ENCODE results near the gene C1RL. TPM values are rescaled to one million over a fixed set of nuclear protein-coding genes. Genes with fewer than 3 reads are reported as not detected.

The C1RL gene
- total and polyA plus RNA-seq, 2 experiments from 2014 or later, result 26.4 to 64.5 TPM

DNA sequence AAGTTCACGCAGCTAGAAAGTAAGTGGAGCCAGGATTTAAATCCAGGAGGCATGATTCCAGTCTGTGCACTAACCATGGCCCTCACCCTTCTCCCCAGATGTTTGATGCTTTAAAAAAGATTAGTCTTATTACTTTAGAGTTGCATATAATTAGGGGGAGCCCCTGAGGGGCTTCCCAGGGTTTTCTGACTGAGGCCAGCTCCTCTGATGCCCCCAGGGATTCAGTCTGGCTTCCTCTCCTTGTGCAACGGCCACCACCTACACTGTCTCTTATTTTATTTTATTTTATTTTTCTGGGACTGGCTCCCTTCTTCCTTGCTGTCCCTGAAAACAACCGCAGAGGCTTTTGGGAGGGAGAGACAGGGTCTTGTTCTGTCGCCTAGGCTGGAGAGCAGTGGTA is 43.8 kb upstream of the C1RL start:
- no peak overlapping the region for H3K4me2 ChIP-seq
- H3K36me3 ChIP-seq (replicated peaks; ENCODE audit: insufficient read depth, low read depth), result no peaks in the 10 kb centered on the region
- no peak for TF ChIP-seq EZH2 (IDR thresholded peaks at IDR 0.05; ENCODE audit: borderline replicate concordance)
- no peak for TF ChIP-seq EZH2phosphoT487 (IDR thresholded peaks at IDR 0.05; ENCODE audit: low read depth, severe bottlenecking, unreplicated experiment)
- TF ChIP-seq, protein P1, sequence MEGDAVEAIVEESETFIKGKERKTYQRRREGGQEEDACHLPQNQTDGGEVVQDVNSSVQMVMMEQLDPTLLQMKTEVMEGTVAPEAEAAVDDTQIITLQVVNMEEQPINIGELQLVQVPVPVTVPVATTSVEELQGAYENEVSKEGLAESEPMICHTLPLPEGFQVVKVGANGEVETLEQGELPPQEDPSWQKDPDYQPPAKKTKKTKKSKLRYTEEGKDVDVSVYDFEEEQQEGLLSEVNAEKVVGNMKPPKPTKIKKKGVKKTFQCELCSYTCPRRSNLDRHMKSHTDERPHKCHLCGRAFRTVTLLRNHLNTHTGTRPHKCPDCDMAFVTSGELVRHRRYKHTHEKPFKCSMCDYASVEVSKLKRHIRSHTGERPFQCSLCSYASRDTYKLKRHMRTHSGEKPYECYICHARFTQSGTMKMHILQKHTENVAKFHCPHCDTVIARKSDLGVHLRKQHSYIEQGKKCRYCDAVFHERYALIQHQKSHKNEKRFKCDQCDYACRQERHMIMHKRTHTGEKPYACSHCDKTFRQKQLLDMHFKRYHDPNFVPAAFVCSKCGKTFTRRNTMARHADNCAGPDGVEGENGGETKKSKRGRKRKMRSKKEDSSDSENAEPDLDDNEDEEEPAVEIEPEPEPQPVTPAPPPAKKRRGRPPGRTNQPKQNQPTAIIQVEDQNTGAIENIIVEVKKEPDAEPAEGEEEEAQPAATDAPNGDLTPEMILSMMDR (IDR thresholded peaks at IDR 0.05; ENCODE audit: poor library complexity), result no peak
- no peak overlapping the region for H3K27ac ChIP-seq
- no peaks in the 10 kb centered on the region for H3K9me2 ChIP-seq (replicated peaks; ENCODE audit: insufficient read depth)
- no peaks in the 10 kb centered on the region for H3K4me1 ChIP-seq (ENCODE audit: insufficient read depth)
- H3K27me3 ChIP-seq, result no peaks in the 10 kb centered on the region
- no peak for DNase-seq (ENCODE audit: low spot score)
- H3K79me2 ChIP-seq, result no peaks in the 10 kb centered on the region
- H2AFZ ChIP-seq, result no peak overlapping the region
- no peaks in the 10 kb centered on the region for H4K20me1 ChIP-seq (ENCODE audit: insufficient read depth, poor library complexity, severe bottlenecking)
- 96% methylated on average over 4 of the region's 4 CpGs for WGBS (ENCODE audit: low lambda C conversion rate, missing lambda C conversion rate)
- no peaks in the 10 kb centered on the region for H3K9me3 ChIP-seq (ENCODE audit: low read depth)
- no peak overlapping the region for H3K4me3 ChIP-seq

DNA sequence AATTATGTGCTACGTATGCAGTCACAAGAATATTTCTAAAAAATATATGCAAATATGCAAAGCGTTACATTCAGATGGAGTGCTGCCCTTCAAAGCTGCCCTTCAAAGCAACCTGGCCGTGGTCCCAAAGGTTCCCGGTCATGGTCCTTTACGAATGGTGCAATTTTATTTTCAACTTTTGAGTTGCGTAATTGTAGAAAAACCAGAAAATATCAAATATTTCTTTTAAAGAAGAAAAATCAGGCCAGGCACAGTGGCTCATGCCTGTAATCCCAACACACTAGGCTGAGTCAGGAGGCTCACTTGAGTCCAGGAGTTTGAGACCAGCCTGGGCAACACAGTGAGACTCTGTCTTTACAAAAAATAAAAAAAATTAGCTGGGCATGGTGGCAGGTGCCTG is 42.5 kb upstream of the C1RL start:
- WGBS (ENCODE audit: low lambda C conversion rate, missing lambda C conversion rate), result 98% methylated on average over 6 of the region's 6 CpGs

DNA sequence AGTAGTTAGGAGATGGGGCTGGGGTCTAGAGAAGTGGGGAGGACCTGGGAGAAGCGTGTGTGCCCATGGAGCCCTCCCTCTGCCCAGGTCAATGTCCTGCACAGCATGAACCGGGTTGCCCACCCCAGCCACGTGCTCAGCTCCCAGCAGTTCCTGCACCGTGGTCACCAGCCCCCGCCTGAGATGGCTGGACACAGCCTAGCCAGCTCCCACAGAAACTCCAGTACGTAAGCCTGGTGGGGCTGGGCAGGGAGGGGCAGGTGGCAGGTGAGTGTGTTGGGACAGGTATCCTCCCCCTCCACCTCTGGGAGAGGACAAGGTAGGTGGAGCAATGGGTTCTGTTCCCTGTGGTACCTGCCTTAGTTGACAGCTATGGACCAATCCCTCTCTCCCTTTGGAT is 41.8 kb upstream of the C1RL start:
- Histone ChIP-seq H3K27ac (no peak overlapping the region), H3K4me3 (no peak overlapping the region), H3K4me1 (ENCODE audit: insufficient read depth) (no peaks in the 10 kb centered on the region), H3K36me3 (replicated peaks; ENCODE audit: insufficient read depth, low read depth) (no peaks in the 10 kb centered on the region), H3K9me3 (ENCODE audit: low read depth) (no peaks in the 10 kb centered on the region), H2AFZ (no peak overlapping the region), H3K9me2 (replicated peaks; ENCODE audit: insufficient read depth) (no peaks in the 10 kb centered on the region), H3K4me2 (no peak overlapping the region), H3K27me3 (no peaks in the 10 kb centered on the region), H4K20me1 (ENCODE audit: insufficient read depth, poor library complexity, severe bottlenecking) (no peaks in the 10 kb centered on the region), H3K79me2 (no peaks in the 10 kb centered on the region)
- WGBS (ENCODE audit: low lambda C conversion rate, missing lambda C conversion rate), result 95% methylated on average over 5 of the region's 6 CpGs
- TF ChIP-seq EZH2 (IDR thresholded peaks at IDR 0.05; ENCODE audit: borderline replicate concordance) (no peak), EZH2phosphoT487 (IDR thresholded peaks at IDR 0.05; ENCODE audit: low read depth, severe bottlenecking, unreplicated experiment) (no peak)
- TF ChIP-seq, protein P1 (IDR thresholded peaks at IDR 0.05; ENCODE audit: poor library complexity), result no peak
- DNase-seq (ENCODE audit: low spot score), result no peak

More for the DNA sequence above, 42.5 kb upstream of the C1RL start:
- no peak overlapping the region for H3K4me2 ChIP-seq
- no peaks in the 10 kb centered on the region for H3K9me3 ChIP-seq (ENCODE audit: low read depth)
- no peak for DNase-seq (ENCODE audit: low spot score)
- no peaks in the 10 kb centered on the region for H3K9me2 ChIP-seq (replicated peaks; ENCODE audit: insufficient read depth)
- H3K4me1 ChIP-seq (ENCODE audit: insufficient read depth), result no peaks in the 10 kb centered on the region
- no peak overlapping the region for H3K27ac ChIP-seq
- TF ChIP-seq EZH2phosphoT487 (IDR thresholded peaks at IDR 0.05; ENCODE audit: low read depth, severe bottlenecking, unreplicated experiment) (no peak), EZH2 (IDR thresholded peaks at IDR 0.05; ENCODE audit: borderline replicate concordance) (no peak)
- TF ChIP-seq, protein P1 (IDR thresholded peaks at IDR 0.05; ENCODE audit: poor library complexity), result no peak
- H3K36me3 ChIP-seq (replicated peaks; ENCODE audit: insufficient read depth, low read depth), result no peaks in the 10 kb centered on the region
- H3K27me3 ChIP-seq, result no peaks in the 10 kb centered on the region
- no peak overlapping the region for H3K4me3 ChIP-seq
- H4K20me1 ChIP-seq (ENCODE audit: insufficient read depth, poor library complexity, severe bottlenecking), result no peaks in the 10 kb centered on the region
- no peak overlapping the region for H2AFZ ChIP-seq
- no peaks in the 10 kb centered on the region for H3K79me2 ChIP-seq

DNA sequence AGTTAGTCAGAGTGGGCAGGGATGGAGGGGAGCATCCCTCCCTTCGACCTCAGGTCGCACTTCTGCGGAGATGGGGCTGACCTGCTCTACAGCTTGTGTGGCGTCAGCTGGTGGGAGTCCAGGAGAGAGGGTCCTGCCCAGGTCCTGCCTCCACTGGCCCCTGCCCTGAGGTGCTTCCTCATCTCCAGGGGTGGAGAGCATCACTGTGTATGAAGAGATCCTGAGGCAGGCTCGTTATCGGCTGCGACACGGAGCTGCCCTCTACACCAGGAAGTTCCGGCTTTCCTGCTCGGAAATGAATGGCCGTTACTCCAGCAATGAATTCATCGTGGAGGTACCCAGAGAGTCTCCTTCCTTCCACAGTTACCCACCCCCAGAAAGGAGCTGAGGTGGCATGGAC is 41.3 kb upstream of the C1RL start:
- no peaks in the 10 kb centered on the region for H3K9me2 ChIP-seq (replicated peaks; ENCODE audit: insufficient read depth)
- no peaks in the 10 kb centered on the region for H3K4me1 ChIP-seq (ENCODE audit: insufficient read depth)
- H4K20me1 ChIP-seq (ENCODE audit: insufficient read depth, poor library complexity, severe bottlenecking), result no peaks in the 10 kb centered on the region
- WGBS (ENCODE audit: low lambda C conversion rate, missing lambda C conversion rate), result 97% methylated on average over 12 of the region's 12 CpGs
- no peak for DNase-seq (ENCODE audit: low spot score)
- H3K79me2 ChIP-seq, result no peaks in the 10 kb centered on the region
- H2AFZ ChIP-seq, result no peak overlapping the region
- no peaks in the 10 kb centered on the region for H3K36me3 ChIP-seq (replicated peaks; ENCODE audit: insufficient read depth, low read depth)
- H3K4me3 ChIP-seq, result no peak overlapping the region
- H3K27ac ChIP-seq, result no peak overlapping the region
- H3K27me3 ChIP-seq, result no peaks in the 10 kb centered on the region
- TF ChIP-seq EZH2 (IDR thresholded peaks at IDR 0.05; ENCODE audit: borderline replicate concordance) (no peak), EZH2phosphoT487 (IDR thresholded peaks at IDR 0.05; ENCODE audit: low read depth, severe bottlenecking, unreplicated experiment) (no peak)
- TF ChIP-seq, protein P1 (IDR thresholded peaks at IDR 0.05; ENCODE audit: poor library complexity), result no peak
- H3K4me2 ChIP-seq, result no peak overlapping the region
- H3K9me3 ChIP-seq (ENCODE audit: low read depth), result no peaks in the 10 kb centered on the region

Measured in hepatocyte (in vitro differentiated cells).